HS-5 (cell line): ENCODE data around the gene SLC22A23.
"Not testable (repeated sequence)": the region's sequence is repeated elsewhere in the genome, so short reads cannot be mapped to it uniquely, and the experiment has no call there.

ENCODE experiments used
- DNase-seq: peaks from one replicate; pipeline ENCODE4 v3.0.0-alpha.2; 2012; ENCODE audit warnings: low read depth

The SLC22A23 gene

DNA sequence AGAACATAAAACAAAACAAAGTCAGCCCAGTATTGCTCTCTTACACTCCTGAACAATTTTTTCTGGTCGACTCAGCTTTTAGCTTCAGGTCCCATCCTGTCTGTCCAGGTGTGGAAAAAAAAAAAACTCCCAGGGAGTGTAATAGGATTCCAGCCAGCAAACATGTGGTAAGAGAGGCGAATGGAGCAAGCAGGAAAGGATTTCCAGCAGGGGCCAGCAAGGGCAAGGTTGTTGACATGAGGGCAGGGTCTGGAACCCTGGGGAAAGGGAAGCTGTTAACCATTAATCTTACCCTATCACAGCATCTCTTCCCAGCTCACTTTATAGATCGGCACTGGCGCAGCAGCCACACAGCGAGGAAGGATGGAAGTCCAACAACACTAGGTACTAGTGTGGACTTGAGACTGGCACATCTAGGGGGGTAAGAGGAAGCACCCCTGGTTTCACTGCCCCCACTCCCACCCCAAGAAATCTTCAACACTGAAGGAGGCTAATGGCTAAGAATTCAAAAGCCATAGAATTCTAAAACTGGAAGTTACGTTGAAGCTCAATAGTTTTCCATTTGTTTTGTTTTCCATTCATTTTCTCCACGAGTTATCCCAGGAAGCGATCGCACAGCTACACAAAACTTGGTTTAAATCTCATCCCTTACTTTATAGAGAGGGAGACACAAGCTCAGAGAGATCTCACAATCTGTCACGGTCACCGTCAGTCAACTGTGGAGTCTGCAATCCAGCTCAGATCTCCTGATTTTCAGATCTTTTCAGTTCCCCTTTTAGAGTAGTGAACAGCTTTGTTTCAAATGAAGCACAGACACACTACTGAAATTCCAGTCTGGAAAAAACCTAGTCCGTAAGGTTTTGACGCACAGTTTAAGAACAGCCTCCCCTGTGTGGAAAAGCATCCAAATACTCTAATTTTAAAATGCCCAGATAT lies 53.3 kb downstream of the SLC22A23 start:
- DNase-seq: no peak

DNA sequence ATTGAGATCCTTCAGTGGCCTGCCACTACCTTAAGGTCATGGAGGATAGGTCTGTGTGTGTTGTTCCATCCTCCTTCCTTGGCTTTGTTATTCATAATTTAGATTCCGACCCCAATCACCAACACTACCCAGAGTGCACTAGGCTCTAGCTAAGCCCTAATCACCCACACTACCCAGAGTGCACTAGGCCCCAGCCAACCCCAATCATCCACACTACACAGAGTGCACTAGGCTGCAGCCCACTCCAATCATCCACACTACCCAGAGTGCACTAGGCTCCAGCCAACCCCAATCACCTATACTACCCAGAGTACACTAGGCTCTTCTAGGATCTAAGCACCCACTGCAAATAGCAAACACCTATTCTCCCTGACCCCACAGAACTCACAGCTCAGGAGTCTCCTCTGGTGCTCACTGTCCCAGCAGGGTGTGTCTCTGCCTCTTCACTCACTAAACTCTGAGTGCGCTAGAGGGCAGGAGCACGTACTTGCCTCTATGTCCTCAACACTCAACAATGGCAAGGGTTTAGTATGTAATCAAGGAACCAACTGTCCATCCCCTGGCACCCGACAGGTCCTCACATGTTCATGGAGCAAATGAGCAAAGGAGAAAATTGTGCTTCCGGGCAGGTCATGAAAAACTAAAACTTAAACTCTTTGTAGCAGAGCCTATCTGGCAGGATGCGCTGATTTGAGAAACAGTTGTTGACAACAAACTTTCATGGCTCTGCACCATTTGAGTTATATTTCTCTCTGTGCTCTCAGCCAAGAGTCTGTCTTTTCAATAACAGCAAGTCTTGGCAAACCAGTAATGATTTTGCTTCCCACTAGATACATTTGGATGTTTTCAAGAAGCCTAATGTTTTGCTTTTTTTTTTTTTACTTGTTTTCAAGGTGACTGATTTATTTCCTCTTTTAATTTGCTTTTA lies 54.3 kb downstream of the SLC22A23 start:
- DNase-seq: no peak

GRCh38 chr6:3400162-3400561 lies 56.7 kb downstream of the SLC22A23 start:
- no peak for DNase-seq

- no peak for DNase-seq
These were observed 57.8 kb downstream of the SLC22A23 start for GRCh38 chr6:3398755-3399696.

DNA sequence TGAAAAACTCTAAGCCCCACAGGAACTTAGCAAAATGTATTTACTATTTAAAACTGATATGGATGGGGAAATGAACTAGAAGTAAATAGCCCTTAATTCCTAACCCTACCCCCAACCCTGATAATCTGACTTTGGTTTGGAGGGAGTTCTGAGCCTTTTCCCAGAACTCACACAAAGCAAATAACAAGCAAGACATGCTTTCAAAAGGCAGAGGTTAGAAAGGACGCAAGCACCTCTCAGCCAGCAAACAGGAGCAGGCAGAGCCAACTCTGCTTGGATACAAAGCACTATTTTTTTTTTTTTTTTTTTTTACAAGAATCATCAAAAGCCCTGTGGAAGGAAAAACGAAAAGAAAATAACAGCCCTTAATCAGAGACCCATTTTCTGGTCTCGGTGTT lies 58.7 kb downstream of the SLC22A23 start:
- no peak for DNase-seq

DNA sequence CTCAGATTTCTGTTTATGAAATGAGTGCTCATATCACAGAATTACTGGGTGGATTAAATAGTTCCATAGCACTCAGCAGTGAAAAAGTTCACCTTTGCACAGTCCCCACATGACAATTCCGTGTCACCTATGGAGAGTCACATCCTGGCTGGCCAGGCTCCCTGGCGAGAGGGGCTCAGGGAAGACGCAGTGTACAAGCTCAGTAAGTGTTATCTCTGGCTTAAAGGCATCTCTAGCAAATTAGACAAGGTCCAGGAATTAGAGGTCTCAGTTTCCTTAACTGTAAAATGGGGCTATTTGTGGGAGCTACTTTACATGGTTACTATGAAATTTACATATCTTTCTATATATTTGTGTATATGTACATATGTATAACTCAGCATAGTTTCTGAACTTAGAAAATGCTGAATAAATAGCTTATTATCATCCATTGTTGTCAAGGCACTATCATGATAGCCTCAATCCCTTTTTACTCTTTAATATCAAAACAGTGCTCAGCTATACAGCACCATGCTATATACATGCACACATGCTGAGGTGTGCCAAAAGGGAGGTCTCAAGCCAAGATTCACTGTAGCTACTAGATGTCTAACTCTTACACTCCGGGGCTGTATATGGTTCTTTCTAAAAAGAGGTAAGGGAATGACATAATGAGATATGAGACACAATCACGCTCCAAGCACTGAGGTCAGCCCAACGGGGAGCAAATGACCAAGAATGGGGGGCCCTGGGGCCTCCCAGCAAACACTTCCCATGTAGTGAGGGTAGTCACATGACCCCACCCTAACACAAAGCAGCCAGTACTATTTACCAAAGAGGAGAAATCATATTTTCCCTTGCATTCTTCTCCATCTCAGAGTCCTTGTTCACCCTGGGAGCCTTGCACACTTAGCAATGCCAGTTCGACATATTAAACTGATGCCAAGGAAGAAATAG lies 59.4 kb downstream of the SLC22A23 start:
- DNase-seq: no peak

DNA sequence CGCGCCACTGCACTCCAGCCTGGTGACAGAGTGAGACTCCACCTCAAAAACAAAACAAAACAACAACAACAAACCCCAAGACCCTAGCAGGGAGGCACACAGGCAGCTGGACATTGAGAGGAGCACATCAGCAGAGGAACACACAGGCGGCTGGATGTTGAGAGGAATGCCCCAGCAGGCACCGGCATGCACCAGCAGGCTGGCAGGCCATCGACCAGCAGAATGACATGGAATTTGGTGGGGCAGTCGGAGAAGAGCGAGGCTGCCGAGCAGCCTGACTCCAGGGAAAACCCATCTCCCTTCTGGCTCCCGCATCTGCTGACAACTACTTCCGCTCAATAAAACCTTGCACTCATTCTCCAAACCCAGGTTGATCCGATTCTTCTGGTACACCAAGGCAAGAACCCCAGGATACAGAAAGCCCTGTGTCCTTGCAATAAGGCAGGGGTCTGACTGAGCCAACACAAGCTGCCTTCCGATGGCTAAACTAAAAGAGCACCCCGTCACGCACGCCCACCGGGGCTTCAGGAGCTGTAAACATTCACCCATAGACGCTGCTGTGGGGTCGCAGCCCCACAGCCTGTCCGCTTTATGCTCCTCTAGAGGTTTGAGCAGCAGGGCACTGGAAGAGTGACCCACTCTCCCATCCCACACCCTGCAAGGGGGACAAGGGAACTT lies 60.2 kb downstream of the SLC22A23 start:
- no peak for DNase-seq

DNA sequence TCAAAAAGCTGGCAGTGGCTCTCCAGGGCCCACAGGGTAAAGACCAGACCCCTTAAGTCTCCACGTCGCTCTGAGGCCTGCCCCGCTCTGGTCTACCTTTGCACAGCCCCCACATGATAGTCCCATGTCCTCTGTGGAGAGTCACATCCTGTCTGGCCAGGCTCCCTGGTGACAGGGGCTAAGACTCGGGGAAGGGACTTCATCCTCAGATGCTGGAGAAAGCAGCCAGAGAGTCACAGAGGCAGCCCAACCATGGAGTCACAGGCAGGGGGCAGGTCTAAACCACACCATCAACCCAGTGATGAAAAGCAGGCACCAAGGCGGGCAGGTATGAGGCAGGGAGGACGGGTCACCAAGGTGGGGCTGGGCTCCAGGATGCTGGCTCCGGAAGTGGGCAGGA lies 62.2 kb downstream of the SLC22A23 start:
- DNase-seq: no peak

DNA sequence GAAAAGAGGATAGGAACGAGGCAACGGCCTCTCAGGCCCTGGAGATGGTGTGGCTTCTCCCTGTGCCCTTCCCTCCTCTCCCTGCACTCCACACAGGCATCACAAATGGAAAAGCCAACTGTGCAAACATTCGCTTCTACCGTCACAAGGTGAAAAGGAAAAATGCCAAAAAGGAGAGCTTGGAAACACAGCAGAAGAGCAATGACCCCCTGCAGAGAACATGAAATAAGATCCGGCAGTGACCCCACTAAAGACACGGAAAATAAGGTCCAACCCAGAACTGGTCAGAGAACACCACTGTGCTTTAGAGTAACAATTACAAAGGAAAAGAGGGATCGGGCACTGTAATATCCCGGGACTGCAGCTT lies 63.0 kb downstream of the SLC22A23 start:
- DNase-seq: no peak

- DNase-seq: no peak
These were observed 63.7 kb downstream of the SLC22A23 start for GRCh38 chr6:3392930-3393835.

- no peak for DNase-seq
These were observed 64.9 kb downstream of the SLC22A23 start for GRCh38 chr6:3391902-3392458.

DNA sequence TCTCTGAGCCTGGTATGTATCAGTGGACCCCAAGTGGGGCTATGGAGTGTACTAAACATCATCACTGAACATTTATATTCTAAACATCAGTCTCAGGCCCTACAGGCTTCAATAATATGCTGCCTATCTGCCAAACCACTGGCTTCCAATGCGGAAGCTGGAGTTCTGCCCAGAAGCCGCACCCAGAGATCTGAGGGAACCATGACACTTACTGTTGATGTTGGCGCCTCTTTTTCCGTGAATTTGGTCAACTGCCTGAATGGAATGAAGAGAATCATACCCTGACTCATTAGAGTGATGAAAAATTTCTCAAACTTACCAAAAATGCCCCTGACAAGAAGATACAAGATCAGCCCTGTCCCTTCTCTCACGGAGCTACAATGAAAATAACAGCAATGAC lies 66.2 kb downstream of the SLC22A23 start:
- DNase-seq: peak; percentile 43

- no peak for DNase-seq
These were observed 67.3 kb downstream of the SLC22A23 start for GRCh38 chr6:3389390-3390167.

DNA sequence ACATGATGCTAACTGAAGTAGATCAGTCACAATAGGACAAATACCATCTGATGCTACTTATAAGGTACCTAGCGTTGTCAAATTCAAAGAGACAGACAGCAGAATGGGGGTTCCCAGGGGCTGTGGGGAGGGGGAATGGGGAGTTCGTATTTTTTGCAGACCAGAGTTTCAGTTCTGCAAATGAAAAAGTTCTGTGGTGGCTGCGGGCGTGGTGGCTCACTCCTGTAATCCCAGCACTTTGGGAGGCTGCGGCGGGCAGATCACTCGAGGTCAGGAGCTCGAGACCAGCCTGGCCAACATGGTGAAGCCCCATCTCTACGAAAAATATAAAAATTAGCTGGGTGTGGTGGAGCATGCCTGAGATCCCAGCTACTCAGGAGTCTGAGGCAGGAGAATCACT lies 68.1 kb downstream of the SLC22A23 start:
- DNase-seq: no peak

- no peak for DNase-seq
These were observed 70.4 kb downstream of the SLC22A23 start for GRCh38 chr6:3386374-3386857.

DNA sequence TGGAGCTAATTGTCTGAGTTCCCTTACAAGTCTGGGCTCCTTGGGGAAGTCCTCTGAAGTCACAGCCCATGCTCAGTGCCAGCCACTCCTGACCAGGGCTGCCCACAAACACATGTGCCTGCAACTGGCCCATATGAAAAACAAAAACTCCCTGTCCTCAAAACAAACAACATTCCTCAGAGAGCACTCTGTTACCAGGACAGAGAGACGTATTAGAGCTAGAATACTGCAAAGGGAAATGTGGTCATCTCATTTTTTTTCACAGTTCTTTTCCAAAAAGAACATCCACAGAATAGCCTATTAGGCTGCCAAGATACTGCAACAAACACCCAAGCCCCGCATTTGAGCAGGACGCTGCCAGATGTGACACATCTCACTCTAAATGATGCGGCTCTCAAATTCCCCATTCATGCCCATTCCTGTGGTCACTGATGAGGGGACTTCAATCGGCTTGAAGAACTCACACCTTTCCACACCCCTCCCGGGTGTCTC lies 71.1 kb downstream of the SLC22A23 start:
- DNase-seq: no peak

- not testable (repeated sequence) for DNase-seq
These were observed 71.7 kb downstream of the SLC22A23 start for GRCh38 chr6:3385181-3385580.
